HL-60/S4 treated with retinoic acid at 250 ng/mL for 4 days and 3 days (cell line): Measurements from ENCODE around the gene LPAR3.
"Not testable (repeated sequence)": the region's sequence is repeated elsewhere in the genome, so short reads cannot be mapped to it uniquely, and the experiment has no call there.

Experiments
- in situ Hi-C: fragments of 300-500 bp; cut with MboI; formaldehyde crosslinking; loops from 2 replicates; pipeline ENCODE4 v1.7.0; 2022; ENCODE audit warnings: low sequenced_read_pairs

The LPAR3 gene

DNA sequence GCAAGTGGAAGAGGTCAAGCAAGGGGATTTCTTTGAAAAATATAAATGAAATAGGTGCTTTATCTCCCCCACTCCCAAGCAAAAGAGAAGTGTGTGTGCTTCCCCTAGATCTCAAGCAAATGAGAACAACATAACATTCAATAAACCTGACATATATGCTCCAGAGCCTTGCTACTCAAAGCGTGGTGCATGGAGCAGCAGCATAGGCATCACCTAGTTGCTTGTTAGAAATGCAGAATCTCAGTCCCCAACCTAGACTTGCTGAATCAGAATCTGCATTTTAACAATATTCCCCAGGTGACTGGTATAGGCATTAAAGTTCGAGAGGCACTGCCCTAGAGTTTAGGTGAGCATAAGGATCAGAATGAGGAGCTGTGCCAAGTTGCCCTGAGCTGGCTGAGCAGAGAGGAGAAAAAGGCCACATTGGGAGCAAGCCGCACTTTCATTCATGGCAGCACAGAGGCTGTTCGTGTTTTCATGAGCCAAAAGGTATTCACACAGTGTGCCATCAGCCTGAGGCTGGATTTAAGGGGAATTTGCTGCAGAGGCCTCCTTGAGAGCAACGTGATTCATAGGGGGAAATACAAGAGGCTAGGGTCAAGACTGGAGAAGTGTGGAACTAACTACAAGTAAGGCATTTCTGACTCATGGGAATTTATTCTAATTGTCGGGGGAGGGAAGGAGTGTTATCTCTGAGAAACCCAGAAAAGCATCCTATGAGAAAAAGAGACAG lies 14.3 kb upstream of the LPAR3 start:
- in situ Hi-C loops: no loop called here

DNA sequence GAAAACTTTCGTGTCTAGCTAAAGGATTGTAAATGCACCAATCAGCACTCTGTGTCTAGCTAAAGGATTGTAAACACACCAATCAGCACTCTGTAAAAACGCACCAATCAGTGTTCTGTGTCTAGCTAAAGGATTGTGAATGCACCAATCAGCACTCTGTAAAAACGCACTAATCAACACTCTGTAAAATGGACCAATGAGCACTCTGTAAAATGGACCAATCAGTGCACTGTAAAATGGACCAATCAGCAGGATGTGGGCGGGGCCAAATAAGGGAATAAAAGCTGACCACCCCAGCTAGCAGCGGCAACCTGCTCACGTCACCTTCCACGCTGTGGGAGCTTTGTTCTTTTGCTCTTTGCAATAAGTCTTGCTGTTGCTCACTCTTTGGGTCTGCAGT lies 9.7 kb upstream of the LPAR3 start:
- in situ Hi-C loops: not testable (repeated sequence)

DNA sequence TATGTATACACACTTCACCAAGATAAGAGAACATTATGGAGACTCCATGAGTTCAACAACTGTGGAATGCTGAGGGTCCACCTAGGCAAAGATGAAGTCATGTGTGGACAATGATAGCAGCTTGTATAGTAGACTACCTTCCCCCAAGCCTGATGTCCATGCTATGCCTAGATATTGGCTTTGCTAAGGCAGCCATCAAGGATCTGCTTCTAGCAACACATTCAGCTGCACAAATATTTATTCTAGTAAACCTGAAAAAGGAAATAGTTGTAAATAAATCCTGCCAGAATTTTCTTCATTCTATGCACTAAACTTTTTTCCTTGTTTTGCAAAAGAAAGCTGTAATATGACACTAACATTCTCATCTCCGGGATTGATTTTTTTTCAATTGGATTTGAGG lies 7.0 kb upstream of the LPAR3 start:
- in situ Hi-C loops: no loop called here

DNA sequence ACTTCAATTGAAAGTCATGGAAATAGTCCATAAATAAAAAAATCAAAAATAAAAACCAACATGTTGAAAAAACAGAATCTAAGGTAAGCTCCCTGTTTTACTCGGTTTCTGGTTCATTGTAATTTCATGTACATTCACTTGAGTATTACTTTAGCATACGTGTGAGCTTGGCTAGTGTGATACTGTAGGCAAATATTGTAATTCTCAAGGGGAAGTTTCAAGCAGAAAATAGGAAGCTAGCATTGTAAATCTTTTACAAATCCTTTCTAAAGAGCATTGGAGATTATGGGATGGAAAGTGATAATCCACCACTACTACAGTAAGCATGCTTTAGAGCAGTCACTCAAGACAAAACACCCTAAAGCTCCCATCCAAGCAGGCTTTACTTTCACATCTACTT lies 3.3 kb upstream of the LPAR3 start:
- in situ Hi-C loops: no loop called here

DNA sequence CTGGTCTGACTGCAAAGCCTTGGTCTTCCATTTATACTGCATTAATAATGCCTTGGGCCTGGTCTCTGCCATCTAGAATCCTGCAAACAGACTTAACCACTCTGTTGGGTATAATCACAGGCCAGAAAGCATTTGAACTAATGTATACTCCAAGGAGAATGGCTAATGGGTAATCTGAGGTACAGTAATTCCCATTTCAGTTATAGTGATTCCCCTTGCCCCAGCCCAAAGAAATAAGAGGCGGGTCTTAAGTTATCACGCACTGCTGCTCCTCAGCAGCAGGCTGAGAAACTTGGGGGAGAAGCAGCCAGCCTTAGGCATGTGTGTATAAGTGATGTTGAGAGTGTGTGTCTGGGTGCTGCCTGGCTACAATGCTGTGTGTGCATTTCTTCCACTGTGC lies 2.4 kb downstream of the LPAR3 start:
- in situ Hi-C loops: no loop called here

DNA sequence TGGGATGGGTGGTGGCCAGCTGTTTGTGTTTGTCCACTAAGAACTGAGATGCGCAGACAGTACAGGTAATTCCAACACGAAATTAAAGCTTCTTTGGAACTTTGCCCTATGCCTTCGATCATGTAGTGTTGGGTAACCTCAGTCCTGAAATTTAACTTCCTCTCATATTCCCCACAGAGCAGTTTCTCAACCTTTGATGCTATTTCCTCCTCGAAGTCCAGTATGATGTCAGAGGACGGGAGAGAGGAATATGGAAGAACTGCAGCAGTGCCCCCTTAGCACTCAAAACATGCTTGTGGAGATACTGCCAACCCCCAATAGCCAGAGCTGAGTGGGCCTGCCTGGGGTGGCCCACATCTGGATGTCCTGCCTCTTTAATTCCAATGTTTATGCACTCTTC lies 3.6 kb downstream of the LPAR3 start:
- in situ Hi-C loops: no loop called here

DNA sequence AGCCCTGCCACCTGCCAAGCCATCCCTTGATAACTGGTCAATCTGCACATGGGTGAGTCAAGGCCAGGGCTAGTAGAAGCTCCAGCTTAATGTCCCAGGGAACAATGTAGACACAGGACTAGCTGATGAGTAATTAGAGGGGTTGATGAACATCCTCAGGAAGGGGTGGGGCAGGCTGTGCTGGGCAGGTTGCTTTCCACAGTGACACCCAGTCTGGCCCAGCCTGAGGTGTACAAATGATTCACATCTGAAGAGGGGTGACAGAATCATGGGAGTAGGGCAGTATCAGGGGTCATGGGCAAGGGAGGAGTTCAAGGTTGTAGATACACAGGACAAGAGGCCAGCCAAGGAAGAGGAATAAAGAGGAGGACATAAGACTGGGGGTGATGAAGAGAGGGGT lies 4.3 kb downstream of the LPAR3 start:
- in situ Hi-C loops: no loop called here

DNA sequence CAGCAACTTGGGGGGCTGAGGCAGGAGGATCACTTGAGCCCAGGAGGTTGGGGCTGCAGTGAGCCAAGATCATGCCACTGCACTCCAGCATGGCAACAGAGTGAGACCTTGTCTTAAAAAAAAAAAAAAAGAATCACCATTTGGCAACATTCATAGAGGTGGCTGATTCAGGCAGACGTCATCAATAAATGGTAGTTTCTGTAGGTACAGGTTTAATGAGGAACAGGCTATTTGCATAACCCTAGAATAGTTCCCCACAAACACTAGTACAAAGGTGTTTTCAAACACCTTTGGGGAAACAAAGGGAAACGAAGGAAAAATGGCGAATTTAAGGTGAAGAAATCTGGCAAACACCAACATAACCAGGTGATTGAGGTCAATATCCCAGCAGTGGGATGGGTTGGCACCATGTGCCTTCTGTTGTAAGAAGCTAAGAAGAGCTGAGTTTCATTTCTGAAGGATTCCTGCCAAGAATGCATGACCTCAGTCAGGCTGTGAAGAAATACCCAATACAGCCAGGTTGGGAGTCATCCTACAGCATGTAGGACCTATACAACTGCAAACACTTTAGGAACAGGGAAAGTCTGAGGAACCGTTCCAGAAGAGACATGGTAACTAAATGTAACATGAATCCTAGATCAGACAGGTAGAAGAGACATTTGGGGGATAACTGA lies 5.6 kb downstream of the LPAR3 start:
- in situ Hi-C loops: no loop called here

DNA sequence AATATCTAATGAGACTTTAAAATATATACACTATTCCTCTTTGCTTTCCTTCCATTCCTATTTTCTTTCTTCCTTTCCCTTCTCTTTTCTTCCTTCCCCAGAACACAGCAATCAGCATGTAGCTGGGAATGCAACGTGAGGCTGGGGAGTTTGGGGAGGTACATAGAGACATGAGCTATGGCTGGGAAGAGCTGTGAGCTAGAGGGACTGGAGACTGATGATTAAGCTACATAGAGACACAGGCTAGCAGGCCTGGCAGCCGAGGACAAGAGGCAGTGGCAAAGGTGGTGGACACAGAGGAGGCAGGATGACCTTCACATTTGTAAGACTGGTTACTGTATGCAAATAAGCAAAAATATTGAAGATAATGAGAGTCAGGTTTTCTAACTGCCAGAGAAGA lies 7.5 kb downstream of the LPAR3 start:
- in situ Hi-C loops: no loop called here

DNA sequence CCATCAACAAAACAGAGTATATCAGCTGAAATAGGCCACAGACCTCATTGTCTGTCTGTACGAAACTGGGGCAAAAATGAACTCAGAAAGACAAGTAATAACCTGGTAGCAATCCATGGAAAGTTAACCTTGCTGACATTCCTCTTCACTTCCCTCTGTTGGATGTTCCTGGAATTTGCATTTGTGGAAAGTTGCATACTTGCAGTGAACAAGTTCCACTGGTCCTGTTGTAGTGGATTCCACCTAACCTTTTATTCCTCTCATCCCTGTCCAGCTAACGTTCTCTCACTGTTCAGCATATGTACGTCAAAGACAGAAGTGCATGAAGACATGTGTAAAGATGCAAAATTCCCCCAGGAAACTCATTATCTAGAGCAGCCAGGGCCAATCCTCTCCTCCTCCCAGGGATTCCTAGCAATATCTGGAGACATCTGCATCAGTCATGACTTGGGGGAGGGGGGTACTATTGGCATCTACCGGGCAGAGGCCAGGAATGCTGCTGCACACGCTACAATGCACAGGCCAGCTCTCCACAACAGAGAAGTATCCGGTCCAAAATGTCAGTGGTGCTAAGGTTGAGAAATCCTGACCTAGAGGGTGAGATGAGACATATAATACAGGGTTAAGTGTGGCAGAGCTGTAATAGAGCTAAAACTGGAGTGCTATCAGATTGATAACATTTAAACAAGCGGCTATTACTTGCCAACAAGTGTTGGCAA lies 8.2 kb downstream of the LPAR3 start:
- in situ Hi-C loops: no loop called here

DNA sequence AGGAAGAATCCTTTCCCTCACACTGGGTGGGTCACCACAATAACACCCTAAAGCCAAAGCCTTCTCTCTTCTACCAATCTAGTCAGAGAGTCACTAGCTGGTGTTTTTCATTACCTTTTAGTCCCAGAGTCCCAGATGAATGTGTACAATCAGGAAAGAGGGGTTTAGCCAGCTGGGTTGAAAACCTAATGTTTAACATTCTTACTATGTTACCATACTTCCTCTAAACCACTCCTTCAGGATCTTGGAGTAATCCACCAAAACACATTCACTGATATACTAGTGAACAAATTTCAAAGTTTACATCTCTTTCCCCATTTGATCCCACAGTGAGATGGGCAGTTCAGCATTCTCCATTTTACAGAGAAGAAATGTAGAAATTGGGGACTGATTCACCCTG lies 9.7 kb downstream of the LPAR3 start:
- in situ Hi-C loops: no loop called here

DNA sequence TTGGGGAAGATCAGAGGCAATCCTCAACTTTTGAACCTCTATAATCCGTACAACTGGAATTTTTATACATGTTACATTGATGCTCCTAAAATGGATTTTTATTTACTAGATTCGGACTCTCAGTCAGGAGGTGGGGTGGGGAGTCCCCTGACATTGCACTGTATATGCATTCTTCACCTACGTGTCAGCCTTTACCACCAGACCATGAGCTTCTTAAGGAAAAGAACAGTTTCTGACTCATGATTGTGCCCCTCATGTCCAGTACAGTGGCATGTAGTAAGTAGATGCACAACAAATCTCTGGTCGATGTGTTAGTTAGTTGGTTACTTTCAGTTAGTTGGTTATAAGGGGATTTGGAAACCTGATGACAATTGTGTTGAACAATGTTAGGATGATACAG lies 15.4 kb downstream of the LPAR3 start:
- in situ Hi-C loops: no loop called here

DNA sequence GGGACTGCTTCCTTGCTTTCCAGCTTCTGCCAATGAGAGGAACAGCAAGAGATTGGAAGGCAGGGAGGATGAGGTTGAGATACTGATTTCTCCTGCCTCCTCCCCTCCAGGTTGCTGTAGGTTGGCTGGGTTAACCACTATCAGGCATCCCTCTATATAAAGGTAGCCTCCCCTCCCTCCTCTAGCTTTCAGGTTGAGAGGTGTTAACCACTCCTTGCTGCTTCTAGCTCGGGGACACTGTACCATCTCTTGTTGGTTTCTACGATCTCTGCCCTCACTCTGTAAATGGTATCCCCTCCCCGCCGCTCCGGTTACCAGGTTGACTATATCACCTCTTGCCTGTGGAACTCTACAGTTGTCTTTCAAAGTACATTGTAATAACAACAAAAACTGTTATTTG lies 16.7 kb downstream of the LPAR3 start:
- in situ Hi-C loops: no loop called here

DNA sequence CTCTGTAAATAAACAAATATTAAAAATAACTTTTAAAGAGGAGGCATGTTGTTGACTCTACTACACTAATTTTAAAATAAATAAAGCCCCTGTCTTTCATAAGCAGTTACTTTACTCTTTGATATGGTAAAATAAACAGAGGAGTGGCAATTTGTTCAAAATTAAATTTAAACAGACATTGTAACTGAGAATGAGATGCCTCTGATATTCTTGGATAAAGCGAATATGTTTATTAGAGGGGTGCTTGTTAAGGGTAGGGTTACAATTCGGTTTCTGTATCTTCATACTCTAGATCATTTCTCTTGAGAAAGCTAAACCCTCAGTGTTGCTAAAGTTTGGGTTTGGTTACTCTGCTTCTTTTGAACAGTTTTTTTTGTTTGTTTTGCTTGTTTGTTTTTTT lies 19.6 kb downstream of the LPAR3 start:
- in situ Hi-C loops: no loop called here

DNA sequence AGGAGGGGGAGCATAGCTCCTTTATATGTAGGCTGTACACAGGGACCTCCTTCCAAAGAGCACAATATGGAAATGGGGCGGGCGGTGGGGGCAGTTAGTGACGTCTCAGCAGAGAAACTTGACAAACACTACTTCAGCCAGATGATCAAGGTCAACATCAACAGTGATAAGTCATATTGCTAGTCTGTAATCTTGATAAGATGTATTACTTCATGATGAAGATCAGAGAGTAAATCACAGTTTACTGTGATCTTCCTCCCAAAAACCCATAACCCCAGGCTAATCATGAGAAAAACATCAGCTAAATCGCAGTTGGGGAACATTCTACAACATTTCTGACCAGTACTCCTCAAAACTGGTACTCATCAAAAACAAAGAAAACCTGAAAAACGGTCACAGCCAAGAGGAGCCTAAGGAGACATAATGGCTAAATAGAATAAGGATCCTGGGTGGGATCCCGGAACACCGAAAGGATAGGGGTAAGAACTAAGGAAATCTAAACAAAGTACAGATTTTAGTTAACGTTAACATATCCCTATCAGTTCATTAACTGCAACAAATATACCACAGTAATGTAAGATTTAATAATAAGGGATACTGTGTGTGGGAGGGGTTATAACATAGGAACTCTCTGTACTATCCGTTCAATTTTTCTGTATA lies 20.2 kb downstream of the LPAR3 start:
- in situ Hi-C loops: no loop called here

DNA sequence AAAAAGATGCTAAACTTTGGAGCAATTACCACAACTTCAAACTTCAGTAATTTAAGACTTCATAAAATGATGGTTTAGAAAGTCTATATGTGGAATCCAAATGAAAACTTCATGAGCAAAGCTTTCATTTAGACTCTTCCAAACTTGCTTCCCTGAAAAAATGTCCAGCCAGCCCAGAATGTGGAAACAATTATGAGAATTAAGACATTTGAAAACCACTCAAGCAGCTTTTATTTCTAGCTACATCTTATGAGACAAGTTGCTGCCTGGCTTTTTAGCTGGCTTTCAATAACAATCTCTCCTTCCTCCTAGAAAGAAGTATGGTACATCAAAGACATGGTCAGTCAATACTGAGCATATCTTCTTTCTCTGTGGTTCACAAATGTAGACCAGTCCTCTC lies 21.8 kb downstream of the LPAR3 start:
- in situ Hi-C loops: no loop called here

DNA sequence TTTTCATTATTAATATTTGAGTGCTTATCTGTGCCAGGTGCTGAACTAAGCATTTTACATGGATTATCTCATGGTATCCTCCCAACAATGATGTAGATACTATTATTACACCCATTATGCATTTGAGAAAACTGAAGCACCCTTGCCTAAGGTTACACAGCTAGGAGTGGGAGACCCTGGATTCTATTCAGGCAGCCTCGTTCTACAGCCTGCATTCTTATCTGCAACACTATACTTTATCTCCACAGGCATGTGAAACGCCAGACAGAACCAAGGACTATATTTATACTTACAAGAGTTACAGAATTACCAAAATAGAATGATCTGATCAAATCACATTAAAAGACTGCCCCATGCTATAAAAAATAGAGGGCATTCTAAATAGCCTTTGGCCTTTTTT lies 22.4 kb downstream of the LPAR3 start:
- in situ Hi-C loops: no loop called here

DNA sequence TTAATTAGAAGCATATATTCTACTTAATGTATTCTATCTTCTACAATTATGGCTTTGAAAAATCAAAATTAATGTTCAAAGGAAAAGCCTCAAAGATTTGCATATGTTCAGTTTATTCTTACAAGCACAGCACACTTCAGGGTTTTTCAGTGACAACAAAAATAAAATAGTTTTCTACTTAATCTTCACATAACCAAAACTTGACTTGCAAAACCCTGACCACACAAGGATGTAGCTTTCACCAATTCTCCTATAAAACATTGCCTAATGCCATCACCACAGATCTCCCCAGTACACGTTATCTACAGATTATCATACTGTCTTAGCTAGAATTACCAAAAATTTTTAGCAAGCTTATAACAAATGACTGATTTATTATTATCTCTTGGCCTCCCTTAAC lies 23.3 kb downstream of the LPAR3 start:
- in situ Hi-C loops: no loop called here

DNA sequence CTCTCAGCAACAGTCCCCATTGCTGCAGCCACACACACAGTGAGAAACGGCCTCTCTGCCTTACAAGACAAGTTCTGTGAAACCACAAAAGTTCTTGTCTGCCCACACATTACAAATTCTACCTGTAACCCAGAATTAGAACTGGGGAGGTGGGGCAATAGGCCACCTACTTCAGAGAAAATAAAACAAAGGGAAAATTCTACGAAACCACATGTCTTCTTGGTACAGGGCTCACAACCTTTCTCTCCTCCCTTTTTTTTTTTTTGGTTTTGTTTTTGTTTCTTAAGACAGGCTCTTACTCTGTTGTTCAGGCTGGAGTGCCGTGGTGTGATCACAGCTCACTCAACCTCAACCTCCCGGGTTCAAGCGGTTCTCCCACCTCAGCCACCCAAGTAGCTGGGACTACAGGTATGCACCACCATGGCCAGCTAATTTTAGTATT lies 30.2 kb downstream of the LPAR3 start:
- in situ Hi-C loops: no loop called here

DNA sequence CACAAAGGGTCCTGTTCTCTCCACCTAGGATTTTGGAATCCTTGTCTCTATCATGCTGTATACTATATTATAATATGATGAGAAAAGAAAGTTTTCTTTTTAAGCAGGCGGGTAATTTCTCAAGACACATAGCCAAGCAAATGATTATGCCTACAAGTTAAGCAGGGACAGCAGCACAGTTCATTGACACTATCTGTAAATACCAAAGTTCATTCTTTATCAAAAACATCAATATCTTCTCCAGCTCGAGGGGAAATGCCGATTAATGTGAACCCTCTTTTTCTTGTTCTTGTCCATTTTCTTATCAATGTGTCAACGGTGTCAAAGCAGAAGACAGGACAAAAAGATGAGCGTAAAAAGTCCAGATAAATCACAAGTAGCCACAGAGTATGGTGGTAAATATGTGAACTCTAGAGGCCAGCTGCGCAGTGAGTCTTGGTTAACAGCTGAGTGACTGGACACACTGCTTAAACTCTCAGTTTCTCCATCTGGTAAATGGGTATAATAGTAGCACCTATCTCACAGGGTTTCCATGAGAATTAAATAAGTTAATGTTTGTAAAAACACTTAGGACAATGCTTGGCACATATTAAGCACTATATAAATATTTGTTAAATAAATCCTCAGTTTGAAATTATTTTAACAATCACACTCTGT lies 30.9 kb downstream of the LPAR3 start:
- in situ Hi-C loops: no loop called here

DNA sequence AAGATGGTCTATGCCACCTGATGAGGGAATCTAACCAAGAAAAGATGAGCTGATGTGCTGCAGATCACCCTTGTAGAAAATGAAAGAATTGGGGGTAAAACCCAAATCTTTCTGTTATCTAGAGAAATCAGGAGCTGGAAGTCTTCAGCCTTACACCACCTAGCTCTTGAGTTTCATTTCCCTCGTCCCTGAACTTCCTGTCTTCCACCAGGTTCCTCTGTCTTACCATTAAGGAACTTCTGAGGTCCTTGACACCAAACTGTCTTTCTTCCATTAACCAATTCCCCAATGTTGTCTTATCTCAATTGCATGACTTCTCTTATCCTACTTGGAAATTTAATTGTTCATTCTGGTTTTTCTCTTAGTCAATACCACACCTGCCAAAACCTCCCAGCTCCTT lies 31.5 kb downstream of the LPAR3 start:
- in situ Hi-C loops: no loop called here
